GM12874 (cell line): Measurements from ENCODE around the gene SEPHS1.

ENCODE experiments used
- TF ChIP-seq, protein P1 (sequence below): IDR thresholded peaks from 2 replicates; pipeline ENCODE4 v1.5.1; 2011; ENCODE audit warnings: low read depth, mild to moderate bottlenecking, control low read depth, low read length, moderate library complexity; ENCODE audit not compliant: insufficient read depth

Gene SEPHS1

DNA sequence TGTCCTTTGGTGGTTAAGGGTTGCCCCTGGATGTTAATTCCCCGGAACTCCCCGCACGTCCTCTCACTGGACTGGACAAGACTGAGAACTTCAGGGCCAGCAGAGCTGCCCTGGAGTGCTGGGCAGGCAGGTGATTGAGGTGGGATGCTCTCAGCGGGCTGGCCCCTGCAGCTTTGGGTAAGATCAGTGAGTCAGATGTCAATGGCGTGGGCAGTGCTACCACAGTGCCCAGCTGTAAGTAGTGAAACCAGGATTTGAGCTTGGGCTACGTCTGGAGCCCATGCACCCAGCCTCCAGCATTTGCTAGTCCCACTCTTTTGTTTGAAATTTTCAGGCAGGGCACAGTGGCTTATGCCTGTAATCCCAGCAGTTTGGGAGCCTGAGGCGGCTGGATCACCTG lies 6.7 kb upstream of the SEPHS1 start:
- TF ChIP-seq, protein P1, sequence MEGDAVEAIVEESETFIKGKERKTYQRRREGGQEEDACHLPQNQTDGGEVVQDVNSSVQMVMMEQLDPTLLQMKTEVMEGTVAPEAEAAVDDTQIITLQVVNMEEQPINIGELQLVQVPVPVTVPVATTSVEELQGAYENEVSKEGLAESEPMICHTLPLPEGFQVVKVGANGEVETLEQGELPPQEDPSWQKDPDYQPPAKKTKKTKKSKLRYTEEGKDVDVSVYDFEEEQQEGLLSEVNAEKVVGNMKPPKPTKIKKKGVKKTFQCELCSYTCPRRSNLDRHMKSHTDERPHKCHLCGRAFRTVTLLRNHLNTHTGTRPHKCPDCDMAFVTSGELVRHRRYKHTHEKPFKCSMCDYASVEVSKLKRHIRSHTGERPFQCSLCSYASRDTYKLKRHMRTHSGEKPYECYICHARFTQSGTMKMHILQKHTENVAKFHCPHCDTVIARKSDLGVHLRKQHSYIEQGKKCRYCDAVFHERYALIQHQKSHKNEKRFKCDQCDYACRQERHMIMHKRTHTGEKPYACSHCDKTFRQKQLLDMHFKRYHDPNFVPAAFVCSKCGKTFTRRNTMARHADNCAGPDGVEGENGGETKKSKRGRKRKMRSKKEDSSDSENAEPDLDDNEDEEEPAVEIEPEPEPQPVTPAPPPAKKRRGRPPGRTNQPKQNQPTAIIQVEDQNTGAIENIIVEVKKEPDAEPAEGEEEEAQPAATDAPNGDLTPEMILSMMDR = no peak

DNA sequence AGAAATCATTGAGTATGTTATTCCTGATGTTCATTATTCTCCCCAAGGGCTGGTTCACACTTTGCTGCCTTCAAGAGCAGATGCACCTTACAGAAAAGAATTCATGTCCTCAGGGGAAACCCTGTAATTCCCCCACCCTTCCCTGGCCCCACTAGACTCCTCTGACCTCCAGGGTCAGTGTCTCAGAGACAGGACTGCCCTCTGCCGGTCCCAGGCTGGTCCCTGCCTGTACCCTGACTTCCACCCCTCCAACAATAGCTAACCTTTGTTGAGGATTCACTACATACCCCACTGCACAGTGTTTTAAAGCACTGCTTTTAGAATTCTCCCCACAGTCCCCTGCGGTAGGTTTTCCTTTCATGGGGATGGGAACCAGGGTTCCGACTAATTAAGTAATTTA lies 4.4 kb upstream of the SEPHS1 start:
- TF ChIP-seq, protein P1 = peak; percentile 38

DNA sequence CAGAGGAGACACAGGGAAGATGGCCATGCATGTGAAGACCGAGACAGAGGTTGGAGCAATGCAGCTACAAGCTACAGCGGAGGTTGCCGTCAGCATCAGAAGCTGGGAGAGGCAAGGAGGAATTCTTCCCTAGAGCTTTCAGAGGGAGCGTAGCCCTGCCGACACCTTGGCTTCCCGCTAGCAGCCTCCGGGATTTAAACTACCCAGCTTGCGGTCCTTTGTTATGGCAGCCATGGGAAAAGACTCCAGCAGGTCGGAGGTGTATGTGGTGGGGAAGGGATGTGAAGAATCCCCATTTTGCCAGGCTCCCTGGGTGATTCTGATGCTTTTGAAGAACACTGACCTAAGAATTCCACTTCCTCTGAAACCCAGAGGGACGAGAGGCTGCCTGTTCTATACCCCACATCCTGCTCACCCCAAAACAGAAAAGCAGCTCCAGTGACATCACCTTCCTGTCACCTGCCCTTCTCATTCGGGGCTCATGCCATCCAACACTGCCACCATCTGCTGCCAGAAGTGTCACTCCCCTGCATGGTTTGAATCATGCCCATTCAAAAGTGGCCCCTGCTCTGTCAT lies 3.3 kb upstream of the SEPHS1 start:
- TF ChIP-seq, protein P1 = no peak

DNA sequence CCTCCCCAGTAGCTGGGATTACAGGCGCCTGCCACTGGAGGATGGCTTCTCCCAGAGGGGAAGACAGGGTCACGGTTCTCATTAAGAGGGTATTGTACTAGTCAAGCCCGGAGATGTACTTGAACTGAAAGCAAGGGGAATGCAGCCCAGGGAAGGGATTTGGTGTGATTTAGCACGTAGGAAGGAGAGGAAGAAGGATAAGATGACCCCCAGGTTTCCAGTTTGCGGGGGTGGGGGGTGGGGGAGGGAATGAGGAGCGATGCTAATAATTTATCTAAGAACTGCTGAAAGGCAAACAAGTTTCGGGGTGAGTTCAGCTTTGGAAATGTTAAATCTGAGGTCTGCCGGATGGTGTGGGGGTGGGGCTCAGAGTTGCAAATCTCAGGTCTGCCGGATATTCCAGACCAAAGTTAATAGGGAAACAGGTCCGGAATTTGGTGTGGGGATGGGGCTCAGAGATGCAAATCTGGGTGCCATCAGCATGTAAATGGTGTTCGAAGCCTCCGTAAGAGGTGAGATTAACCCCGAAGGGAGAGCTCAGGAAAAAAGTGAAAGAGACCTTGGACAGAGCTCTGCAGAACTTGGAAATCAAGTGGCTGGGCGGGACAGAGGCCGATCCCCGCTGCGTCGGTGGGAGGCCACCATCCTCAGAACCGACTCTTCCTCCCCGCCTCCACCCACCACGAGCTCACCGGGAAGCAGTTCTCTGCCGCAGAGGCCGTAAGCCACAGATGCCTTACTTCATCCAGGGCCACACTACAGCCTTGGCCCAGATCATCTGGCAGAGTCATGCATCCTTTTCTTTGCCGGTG lies 1.6 kb upstream of the SEPHS1 start:
- TF ChIP-seq, protein P1 = no peak

DNA sequence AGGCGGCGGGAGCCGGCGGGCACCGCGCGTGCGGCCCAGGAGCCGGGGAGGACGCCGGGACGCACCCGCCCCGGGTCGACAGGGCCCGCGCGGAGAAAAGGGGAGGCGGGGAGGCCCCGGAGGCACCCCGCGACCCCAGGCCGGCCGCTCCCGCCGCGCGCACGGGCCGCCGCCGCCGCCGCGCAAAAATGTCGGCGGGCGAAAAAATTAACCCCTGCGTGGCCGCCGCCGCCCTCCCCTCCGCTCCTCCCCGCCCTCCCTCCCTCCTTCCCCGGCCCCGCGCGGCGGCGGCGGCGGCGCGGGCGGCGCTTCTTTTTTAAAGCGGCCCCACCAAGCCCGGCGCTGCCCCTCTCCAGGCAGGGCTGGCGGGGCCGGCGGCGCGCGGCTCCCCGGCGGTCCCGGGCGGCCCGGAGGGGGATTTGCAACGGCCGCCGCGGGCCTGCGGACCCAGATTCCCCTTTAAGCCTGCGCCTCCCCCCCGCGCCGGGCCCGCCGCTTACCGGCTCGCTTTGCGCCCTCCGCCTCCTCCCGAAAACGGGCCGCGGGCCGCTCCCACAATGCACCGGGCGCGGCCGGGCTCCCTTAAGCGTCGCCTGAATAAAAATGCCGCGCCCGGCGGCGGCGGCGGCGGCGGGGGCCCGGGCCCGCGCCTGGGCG lies 465 bp downstream of the SEPHS1 start:
- TF ChIP-seq, protein P1 = no peak

DNA sequence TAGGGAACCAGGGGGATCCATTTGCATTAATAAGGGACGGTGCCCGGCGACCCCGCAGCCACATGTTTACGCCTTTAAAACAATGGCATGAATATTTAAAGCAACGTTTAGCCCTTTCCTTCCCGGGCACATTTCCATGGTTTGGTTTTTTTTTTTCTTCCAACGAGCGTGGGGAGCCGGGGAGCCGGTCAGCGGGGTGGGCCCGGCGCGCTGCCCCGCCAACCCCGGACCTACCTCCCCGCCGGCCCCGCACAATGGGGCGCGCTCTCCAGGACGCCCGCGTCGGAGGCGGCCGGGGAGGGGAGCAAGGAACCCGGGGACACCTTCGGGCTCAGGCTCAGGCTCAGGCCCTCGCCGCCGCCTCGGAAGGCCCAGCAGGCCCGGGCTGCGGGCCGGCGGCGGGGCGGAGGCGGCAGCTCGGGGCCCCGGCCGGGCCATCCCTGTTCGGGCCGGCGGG lies 1.0 kb downstream of the SEPHS1 start:
- TF ChIP-seq, protein P1 = no peak

DNA sequence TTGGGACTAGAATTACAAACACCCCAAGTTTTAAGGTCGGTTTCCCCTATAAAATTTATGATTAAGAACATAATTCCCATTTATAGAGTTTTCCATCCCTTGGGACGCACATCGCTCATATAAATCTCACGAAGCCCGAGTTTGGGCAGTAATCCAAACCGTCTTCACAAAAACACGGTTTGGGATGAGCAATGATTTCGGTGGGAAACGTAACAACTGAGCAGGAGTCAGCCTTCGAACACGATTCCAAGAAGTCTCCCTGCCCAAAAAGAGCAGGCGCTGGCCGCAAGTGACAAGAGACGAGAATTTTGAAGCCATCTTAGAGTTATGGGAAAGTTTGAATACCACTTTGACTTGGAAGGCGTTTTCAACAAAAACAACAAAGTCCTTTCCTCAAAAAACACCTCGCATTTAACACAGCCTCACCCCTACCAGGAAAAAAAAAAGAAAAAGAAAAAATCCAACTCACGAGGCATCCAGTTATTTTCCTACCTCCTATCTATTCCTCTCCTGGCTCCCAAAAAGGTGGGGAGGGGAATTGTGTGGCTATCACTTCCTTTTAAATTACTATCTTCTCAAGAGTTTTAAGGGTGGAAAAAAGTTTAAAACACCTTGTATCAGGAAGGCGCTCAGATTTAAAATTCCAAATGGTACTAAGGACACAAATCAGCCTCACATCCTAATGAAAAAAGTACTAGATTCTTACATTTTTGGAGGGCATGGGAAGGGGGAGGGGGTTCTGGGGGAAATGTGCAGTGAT lies 1.6 kb downstream of the SEPHS1 start:
- TF ChIP-seq, protein P1 = no peak
